WI38 (cell line): ENCODE measurements around the gene ABCB6.
A peak's percentile ranks its signal among the peaks of the same experiment; 100 is the strongest.

Experiments
- H3K4me3 ChIP-seq: 2 replicates; pipeline ENCODE4 v1.5.1; 2011; ENCODE audit warnings: low read depth, mild to moderate bottlenecking, control low read depth, low read length
- CTCF ChIP-seq: IDR thresholded peaks from 2 replicates; pipeline ENCODE4 v1.5.1; 2012; ENCODE audit warnings: low read depth, mild to moderate bottlenecking, control low read depth, low read length

The ABCB6 gene

GRCh38 chr2:219168526-219168925 is 50.2 kb downstream of the ABCB6 start:
- no peak for TF ChIP-seq CTCF
- H3K4me3 ChIP-seq = no peak overlapping the region

- H3K4me3 ChIP-seq = no peak overlapping the region
- no peak for TF ChIP-seq CTCF
Observed at GRCh38 chr2:219167997-219168396, 50.8 kb downstream of the ABCB6 start.

GRCh38 chr2:219165058-219165911 is 53.5 kb downstream of the ABCB6 start:
- no peak overlapping the region for H3K4me3 ChIP-seq
- no peak for TF ChIP-seq CTCF

GRCh38 chr2:219163156-219163555 is 55.6 kb downstream of the ABCB6 start:
- TF ChIP-seq CTCF = no peak
- H3K4me3 ChIP-seq = no peak overlapping the region

GRCh38 chr2:219161097-219161496 is 57.7 kb downstream of the ABCB6 start:
- TF ChIP-seq CTCF = no peak
- H3K4me3 ChIP-seq = peak overlapping the region; percentile 60

- H3K4me3 ChIP-seq = peak within 1 kb of the TSS; percentile 60
- TF ChIP-seq CTCF = peak; percentile 96
Observed at GRCh38 chr2:219160186-219161017, 58.4 kb downstream of the ABCB6 start, which contains the start of gene NHEJ1. Gene NHEJ1 (minus strand): TSS chr2:219160815. CDS start chr2:219158362, 2,453 bp downstream.
